HepG2 (cell line): Measurements from ENCODE around the gene SAPCD2. TPM values are rescaled to one million over a fixed set of nuclear protein-coding genes. Genes with fewer than 3 reads are reported as not detected.
A peak's percentile ranks its signal among the peaks of the same experiment; 100 is the strongest.

Experiments used
- AKAP8 ChIP-seq: sonication (generic); formaldehyde crosslinking; IDR thresholded peaks from 2 replicates; pipeline ENCODE4 v1.5.1; 2020; ENCODE audit warnings: mild to moderate bottlenecking, missing genetic modification reagents
- CHD4 ChIP-seq: fragments of 200-600 bp; sonication (generic); IDR thresholded peaks from 2 replicates; pipeline ENCODE4 v1.7.0; 2017; ENCODE audit warnings: mild to moderate bottlenecking, low read length, borderline replicate concordance
- GTF3A ChIP-seq: sonication (generic); formaldehyde crosslinking; conservative IDR thresholded peaks from 2 replicates; pipeline ENCODE4 v1.4.0; 2020; ENCODE audit warnings: mild to moderate bottlenecking, missing genetic modification reagents
- HOXA3 ChIP-seq: sonication (generic); formaldehyde crosslinking; IDR thresholded peaks from 2 replicates; pipeline ENCODE4 v1.5.0; 2020; ENCODE audit warnings: missing genetic modification reagents
- KIAA2018 ChIP-seq: sonication (generic); formaldehyde crosslinking; IDR thresholded peaks from 2 replicates; pipeline ENCODE4 v1.5.0; 2020; ENCODE audit warnings: mild to moderate bottlenecking, missing genetic modification reagents, borderline replicate concordance
- MTF2 ChIP-seq: sonication (generic); formaldehyde crosslinking; IDR thresholded peaks from 2 replicates; pipeline ENCODE4 v1.5.0; 2020; ENCODE audit warnings: missing genetic modification reagents, borderline replicate concordance
- SALL2 ChIP-seq: sonication (generic); formaldehyde crosslinking; IDR thresholded peaks from 2 replicates; pipeline ENCODE4 v1.8.1; 2023; ENCODE audit warnings: mild to moderate bottlenecking, missing genetic modification reagents, inconsistent platforms
- SNAPC5 ChIP-seq: sonication (generic); formaldehyde crosslinking; IDR thresholded peaks from 2 replicates; pipeline ENCODE4 v1.8.1; 2023; ENCODE audit warnings: mild to moderate bottlenecking, missing genetic modification reagents, borderline replicate concordance
- ZNF224 ChIP-seq: sonication (generic); formaldehyde crosslinking; IDR thresholded peaks from 2 replicates; pipeline ENCODE4 v1.5.0; 2020; ENCODE audit warnings: mild to moderate bottlenecking, missing genetic modification reagents
- ZNF607 ChIP-seq: sonication (generic); formaldehyde crosslinking; IDR thresholded peaks from 2 replicates; pipeline ENCODE4 v1.5.1; 2020; ENCODE audit warnings: missing genetic modification reagents, mild to moderate bottlenecking, borderline replicate concordance
- ZNF652 ChIP-seq: IDR thresholded peaks from 2 replicates; pipeline ENCODE4 v1.6.1; 2016; ENCODE audit warnings: low read depth, borderline replicate concordance
- ZNF720 ChIP-seq: sonication (generic); formaldehyde crosslinking; IDR thresholded peaks from 2 replicates; pipeline ENCODE4 v1.4.0; 2020; ENCODE audit warnings: missing genetic modification reagents
- ZNF746 ChIP-seq: sonication (generic); formaldehyde crosslinking; IDR thresholded peaks from 2 replicates; pipeline ENCODE4 v1.8.0; 2022; ENCODE audit warnings: mild to moderate bottlenecking, missing genetic modification reagents
- ZNF772 ChIP-seq: sonication (generic); formaldehyde crosslinking; IDR thresholded peaks from 2 replicates; pipeline ENCODE4 v1.5.0; 2020; ENCODE audit warnings: mild to moderate bottlenecking, missing genetic modification reagents
- ZNF777 ChIP-seq: sonication (generic); formaldehyde crosslinking; IDR thresholded peaks from 2 replicates; pipeline ENCODE4 v1.4.0; 2020; ENCODE audit warnings: missing genetic modification reagents
- ZSCAN25 ChIP-seq: sonication (generic); formaldehyde crosslinking; IDR thresholded peaks from 2 replicates; pipeline ENCODE4 v1.8.0; 2022; ENCODE audit warnings: mild to moderate bottlenecking, missing genetic modification reagents
- polyA plus RNA-seq, 8 experiments: library from polyadenylated mRNA; depleted of rRNA in 3 of 8; stranded (reverse) in 7 of 8; unstranded in 1 of 8; fragments of >200 nt; fragmentation: Illumina TruSeq in 4 of 8; extraction: Trizol in 4 of 8; gene quantifications; 2 replicates each; pipeline versions ENCODE4 v1.2.1 to v1.2.3, GENCODE V29; 2011 to 2016; ENCODE audit warnings: low read depth in 4 of 8, missing spikeins in 1 of 8, mixed read lengths in 1 of 8; ENCODE audit not compliant: insufficient read depth in 1 of 8
- total RNA-seq, 5 experiments: library from RNA; depleted of rRNA; stranded (reverse); fragments of >200 nt; fragmentation: Illumina TruSeq; extraction: Trizol; gene quantifications; 2 replicates each; pipeline ENCODE4 v1.2.3, GENCODE V29; 2016; ENCODE audit warnings: low read depth in 1 of 5
- TF ChIP-seq, protein P1 (sequence below): sonication (generic); formaldehyde crosslinking; IDR thresholded peaks from 2 replicates; pipeline ENCODE4 v1.4.0; 2020; ENCODE audit warnings: missing genetic modification reagents
- TF ChIP-seq, protein P2 (sequence below): sonication (generic); formaldehyde crosslinking; IDR thresholded peaks from 2 replicates; pipeline ENCODE4 v1.5.0; 2020; ENCODE audit warnings: missing genetic modification reagents

The SAPCD2 gene
- total and polyA plus RNA-seq, 2 of the 13 experiments (the other 11 are each of a cell fraction or from before 2014, with no cell fraction given) = 21.9 to 42.8 TPM

DNA sequence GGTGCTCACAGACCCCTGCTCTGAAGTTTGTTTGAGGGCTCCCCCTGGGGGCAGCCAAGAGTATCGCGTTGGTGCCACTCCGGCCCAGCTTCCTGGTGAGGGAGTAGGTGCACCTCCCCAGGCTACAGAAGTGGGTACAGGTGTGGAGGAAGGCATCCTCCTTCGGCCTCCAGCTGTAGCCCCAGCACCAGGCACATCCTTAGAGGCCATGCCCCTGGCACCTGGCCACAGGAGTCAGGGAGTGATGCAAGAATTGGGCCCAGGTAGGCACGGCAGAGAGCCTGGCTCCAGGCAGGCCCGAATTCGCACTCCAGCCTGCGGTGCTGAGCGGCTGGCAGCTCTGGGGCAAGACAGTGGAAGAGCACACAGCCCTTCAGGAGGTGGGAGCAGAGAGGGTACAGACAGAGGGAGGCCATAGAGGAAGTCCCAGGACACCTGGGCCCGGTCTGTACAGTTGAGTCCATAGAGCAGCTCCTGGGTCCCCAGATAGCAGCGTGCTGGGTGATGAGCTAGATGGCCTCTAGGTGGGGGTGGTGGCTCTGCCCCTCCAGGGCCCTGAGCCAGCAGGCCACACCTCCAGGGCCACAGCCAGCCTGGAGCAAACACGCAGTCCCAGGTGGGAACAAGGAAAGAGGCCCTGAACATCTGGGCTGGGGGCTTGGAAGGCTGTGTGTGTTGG, 2.4 kb downstream of the SAPCD2 start (continued):
- TF ChIP-seq SALL2 (CRISPR knock-in tag) = peak; percentile 31; the same call in 1 of the 2 replicates
- peak; percentile 37; the same call in 1 of the 2 replicates for TF ChIP-seq HOXA3
- TF ChIP-seq ZNF224 (CRISPR knock-in tag) = 0 out of 2 replicates have a peak, but pooled peaks have one; percentile 60
- no peak for TF ChIP-seq ZNF777 (CRISPR knock-in tag)
- TF ChIP-seq CHD4 = peak; percentile 48; the same call in 1 of the 2 replicates
- peak; percentile 58 for TF ChIP-seq AKAP8 (CRISPR knock-in tag)
- no peak for TF ChIP-seq ZNF652 (CRISPR knock-in tag)
- TF ChIP-seq ZNF746 (CRISPR knock-in tag) = peak; percentile 41; the same call in 1 of the 2 replicates
- no peak for TF ChIP-seq SNAPC5 (CRISPR knock-in tag)
- TF ChIP-seq, protein P1, sequence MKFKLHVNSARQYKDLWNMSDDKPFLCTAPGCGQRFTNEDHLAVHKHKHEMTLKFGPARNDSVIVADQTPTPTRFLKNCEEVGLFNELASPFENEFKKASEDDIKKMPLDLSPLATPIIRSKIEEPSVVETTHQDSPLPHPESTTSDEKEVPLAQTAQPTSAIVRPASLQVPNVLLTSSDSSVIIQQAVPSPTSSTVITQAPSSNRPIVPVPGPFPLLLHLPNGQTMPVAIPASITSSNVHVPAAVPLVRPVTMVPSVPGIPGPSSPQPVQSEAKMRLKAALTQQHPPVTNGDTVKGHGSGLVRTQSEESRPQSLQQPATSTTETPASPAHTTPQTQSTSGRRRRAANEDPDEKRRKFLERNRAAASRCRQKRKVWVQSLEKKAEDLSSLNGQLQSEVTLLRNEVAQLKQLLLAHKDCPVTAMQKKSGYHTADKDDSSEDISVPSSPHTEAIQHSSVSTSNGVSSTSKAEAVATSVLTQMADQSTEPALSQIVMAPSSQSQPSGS (CRISPR knock-in tag) = no peak
- peak; percentile 79; the same call in 1 of the 2 replicates for TF ChIP-seq ZSCAN25 (CRISPR knock-in tag)
- no peak for TF ChIP-seq GTF3A (CRISPR knock-in tag)
- TF ChIP-seq, protein P2, sequence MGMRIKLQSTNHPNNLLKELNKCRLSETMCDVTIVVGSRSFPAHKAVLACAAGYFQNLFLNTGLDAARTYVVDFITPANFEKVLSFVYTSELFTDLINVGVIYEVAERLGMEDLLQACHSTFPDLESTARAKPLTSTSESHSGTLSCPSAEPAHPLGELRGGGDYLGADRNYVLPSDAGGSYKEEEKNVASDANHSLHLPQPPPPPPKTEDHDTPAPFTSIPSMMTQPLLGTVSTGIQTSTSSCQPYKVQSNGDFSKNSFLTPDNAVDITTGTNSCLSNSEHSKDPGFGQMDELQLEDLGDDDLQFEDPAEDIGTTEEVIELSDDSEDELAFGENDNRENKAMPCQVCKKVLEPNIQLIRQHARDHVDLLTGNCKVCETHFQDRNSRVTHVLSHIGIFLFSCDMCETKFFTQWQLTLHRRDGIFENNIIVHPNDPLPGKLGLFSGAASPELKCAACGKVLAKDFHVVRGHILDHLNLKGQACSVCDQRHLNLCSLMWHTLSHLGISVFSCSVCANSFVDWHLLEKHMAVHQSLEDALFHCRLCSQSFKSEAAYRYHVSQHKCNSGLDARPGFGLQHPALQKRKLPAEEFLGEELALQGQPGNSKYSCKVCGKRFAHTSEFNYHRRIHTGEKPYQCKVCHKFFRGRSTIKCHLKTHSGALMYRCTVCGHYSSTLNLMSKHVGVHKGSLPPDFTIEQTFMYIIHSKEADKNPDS (CRISPR knock-in tag) = peak; percentile 81; the same call in 1 of the 2 replicates
- TF ChIP-seq ZNF720 (CRISPR knock-in tag) = no peak
- peak; percentile 55; the same call in 1 of the 2 replicates for TF ChIP-seq ZNF772 (CRISPR knock-in tag)
- peak; percentile 92; the same call in 1 of the 2 replicates for TF ChIP-seq MTF2
- peak; percentile 29; the same call in 1 of the 2 replicates for TF ChIP-seq ZNF607
- no peak for TF ChIP-seq KIAA2018 (CRISPR knock-in tag)
